GM12864 (cell line): ENCODE results near the gene LDHB.

Source experiments
- DNase-seq: peaks from one replicate; pipeline ENCODE4 v3.0.0-alpha.2; 2011; ENCODE audit warnings: low read depth
- H3K4me3 ChIP-seq: 2 replicates; pipeline ENCODE4 v1.5.1; 2011; ENCODE audit warnings: mild to moderate bottlenecking, low read depth, low read length, control low read depth
- TF ChIP-seq, protein P1 (sequence below): IDR thresholded peaks from 2 replicates; pipeline ENCODE4 v1.5.1; 2011; ENCODE audit warnings: low read depth, mild to moderate bottlenecking, moderate library complexity, low read length, control low read depth, inconsistent platforms; ENCODE audit errors: missing control alignments

The LDHB gene

DNA sequence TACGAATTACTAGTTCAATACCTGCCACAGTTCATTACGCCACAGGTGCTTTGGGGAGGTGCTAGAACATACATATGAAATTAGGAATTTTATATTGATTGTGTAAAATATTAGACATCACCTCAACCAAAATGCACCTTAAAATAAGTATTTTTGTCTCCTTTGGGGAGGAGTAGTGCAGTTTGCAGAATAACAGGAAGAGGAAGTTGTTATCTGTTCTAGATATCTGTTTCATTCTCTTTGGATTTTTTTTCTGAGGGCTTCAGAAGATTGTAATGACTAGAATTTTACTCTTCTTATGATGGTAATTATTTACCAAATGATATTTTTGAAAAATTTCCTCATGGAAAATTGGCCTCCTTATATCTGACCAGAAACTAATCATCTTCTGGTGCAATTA is 43.1 kb downstream of the LDHB start:
- DNase-seq, result no peak
- TF ChIP-seq, protein P1, sequence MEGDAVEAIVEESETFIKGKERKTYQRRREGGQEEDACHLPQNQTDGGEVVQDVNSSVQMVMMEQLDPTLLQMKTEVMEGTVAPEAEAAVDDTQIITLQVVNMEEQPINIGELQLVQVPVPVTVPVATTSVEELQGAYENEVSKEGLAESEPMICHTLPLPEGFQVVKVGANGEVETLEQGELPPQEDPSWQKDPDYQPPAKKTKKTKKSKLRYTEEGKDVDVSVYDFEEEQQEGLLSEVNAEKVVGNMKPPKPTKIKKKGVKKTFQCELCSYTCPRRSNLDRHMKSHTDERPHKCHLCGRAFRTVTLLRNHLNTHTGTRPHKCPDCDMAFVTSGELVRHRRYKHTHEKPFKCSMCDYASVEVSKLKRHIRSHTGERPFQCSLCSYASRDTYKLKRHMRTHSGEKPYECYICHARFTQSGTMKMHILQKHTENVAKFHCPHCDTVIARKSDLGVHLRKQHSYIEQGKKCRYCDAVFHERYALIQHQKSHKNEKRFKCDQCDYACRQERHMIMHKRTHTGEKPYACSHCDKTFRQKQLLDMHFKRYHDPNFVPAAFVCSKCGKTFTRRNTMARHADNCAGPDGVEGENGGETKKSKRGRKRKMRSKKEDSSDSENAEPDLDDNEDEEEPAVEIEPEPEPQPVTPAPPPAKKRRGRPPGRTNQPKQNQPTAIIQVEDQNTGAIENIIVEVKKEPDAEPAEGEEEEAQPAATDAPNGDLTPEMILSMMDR, result no peak
- no peak overlapping the region for H3K4me3 ChIP-seq

DNA sequence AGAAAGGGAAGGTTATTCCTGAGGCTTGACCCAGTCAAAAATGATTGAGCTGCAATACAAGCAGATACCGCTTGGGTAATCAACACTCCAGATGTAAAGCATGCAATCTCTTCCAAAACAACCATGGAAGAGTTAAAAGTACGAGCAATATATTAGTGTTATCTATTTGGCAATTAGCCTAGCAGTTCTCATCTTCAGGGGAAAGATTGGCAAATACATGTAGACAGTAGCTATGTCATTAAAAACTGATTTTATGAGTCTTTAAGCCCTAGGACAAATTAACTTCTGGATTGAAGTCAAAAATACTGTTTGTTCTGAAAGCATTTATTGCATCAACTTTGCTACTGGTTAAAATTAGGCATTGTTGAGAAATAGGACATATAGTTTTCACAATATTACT is 43.7 kb downstream of the LDHB start:
- TF ChIP-seq, protein P1, result no peak
- DNase-seq, result no peak
- H3K4me3 ChIP-seq, result no peak overlapping the region

- no peak for DNase-seq
- TF ChIP-seq, protein P1, result no peak
- no peak overlapping the region for H3K4me3 ChIP-seq
Measured at GRCh38 chr12:21608196-21608595, 49.4 kb downstream of the LDHB start.

- no peak overlapping the region for H3K4me3 ChIP-seq
- TF ChIP-seq, protein P1, result no peak
- DNase-seq, result no peak
Measured at GRCh38 chr12:21607701-21608100, 49.9 kb downstream of the LDHB start.

DNA sequence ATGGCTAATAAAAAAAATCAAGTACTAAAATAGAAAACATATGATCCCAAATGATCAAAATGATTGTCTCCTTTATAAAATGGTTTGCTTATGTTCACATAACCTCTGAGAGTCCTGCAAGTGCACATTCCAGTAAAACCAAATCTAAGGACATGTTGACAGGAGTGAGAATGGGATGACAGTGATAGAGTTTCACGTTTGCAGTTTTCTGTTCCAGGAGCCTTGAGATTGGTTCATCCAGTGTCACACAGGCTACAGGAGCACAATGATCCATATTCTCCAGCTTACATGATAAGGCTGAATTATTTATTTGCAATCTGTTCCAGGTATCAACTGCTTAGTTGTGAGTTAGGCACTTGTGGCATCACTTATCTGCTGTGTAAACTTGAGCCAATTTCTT is 51.5 kb downstream of the LDHB start:
- TF ChIP-seq, protein P1, result no peak
- H3K4me3 ChIP-seq, result no peak overlapping the region

DNA sequence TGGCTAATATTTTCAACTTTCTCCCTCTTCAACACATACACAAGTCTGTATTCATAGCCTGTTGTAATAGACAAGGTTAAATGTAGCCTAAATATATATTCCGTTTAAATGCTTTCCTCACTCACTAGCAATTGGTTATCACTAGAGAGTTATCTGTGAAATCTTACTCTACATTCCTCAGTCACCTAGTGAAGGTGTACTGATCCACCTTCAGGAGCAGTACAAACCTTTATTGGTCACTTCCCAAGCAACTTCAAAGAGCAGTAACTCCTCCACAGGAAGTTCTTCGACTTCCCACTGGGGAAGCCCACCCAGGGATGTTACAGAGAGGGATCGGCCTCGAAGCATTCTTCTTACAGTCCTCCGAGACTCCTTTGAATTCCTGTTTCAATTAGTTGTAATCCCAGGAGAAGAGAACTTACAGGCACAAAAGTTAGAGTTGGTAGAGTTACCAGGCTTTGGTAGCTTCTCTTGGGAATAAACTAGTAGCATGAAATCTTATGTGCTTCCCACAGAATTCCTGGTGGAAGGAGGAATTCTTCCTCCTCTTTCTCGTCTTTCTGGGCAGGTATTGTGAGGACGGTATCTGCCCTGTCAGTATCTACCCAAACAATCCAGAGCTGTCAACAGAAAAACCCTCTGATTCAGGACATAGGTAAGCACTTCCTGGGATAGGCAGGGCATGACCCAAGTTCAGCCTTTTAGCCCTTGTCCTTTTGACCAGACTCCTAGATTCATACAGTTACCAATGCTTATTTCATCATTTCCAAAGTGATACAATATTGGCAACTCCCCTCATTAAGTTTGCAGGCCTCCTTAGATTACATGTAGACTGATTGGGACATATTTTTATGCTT is 53.2 kb downstream of the LDHB start, which contains the start of gene GYS2:
Gene GYS2 (minus strand): TSS at position 603 of the 857 bp plus-strand sequence. CDS start 255 bp downstream, at position 348.
- H3K4me3 ChIP-seq, result no peak within 1 kb of the TSS
- DNase-seq, result no peak
- TF ChIP-seq, protein P1, result no peak

More for the DNA sequence above, 51.5 kb downstream of the LDHB start:
- DNase-seq, result no peak

- no peak for DNase-seq
- TF ChIP-seq, protein P1, result no peak
- H3K4me3 ChIP-seq, result no peak overlapping the region
Measured at GRCh38 chr12:21602774-21603173, 54.9 kb downstream of the LDHB start.
